Body of pancreas (tissue), 4 donors: ENCODE data around the gene TMEM269.

Experiments used
- POLR2A ChIP-seq, 3 donors: fragments of 450-650 bp; IDR thresholded peaks; one replicate each; pipeline ENCODE4 v1.6.1; 2016; ENCODE audit warnings: antibody characterized with exemption in 3 of 3, mild to moderate bottlenecking in 2 of 3
- TF ChIP-seq, protein P1 (sequence below), 7 experiments: fragments of 450-650 bp in 4 of 7; fragments of 200-600 bp in 3 of 7; sonication (generic) in 3 of 7; IDR thresholded peaks; one replicate each; pipeline ENCODE4 v1.5.1; 2016 to 2019; ENCODE audit warnings: antibody characterized with exemption in 7 of 7

DNA sequence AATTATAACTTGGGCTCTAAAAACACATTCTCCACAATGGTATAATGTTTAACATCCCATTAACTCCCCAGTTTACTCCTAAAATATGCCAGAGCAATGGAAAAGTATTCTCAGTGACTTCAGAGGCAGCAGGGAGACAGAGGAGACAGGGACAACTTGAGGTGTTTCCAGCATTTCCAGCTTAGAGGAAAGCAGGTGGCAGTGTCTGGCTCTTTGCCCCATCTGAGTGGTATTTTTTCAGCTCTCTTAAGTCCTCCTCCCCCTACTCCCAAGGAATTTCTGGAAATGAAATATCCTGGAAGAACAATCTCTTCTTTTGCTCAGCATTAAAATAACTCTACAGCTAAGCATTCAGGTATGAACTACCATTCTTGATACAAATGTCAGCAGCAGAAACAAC, 21.4 kb downstream of the TMEM269 start:
- TF ChIP-seq, protein P1, sequence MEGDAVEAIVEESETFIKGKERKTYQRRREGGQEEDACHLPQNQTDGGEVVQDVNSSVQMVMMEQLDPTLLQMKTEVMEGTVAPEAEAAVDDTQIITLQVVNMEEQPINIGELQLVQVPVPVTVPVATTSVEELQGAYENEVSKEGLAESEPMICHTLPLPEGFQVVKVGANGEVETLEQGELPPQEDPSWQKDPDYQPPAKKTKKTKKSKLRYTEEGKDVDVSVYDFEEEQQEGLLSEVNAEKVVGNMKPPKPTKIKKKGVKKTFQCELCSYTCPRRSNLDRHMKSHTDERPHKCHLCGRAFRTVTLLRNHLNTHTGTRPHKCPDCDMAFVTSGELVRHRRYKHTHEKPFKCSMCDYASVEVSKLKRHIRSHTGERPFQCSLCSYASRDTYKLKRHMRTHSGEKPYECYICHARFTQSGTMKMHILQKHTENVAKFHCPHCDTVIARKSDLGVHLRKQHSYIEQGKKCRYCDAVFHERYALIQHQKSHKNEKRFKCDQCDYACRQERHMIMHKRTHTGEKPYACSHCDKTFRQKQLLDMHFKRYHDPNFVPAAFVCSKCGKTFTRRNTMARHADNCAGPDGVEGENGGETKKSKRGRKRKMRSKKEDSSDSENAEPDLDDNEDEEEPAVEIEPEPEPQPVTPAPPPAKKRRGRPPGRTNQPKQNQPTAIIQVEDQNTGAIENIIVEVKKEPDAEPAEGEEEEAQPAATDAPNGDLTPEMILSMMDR (IDR thresholded peaks at IDR 0.05): no peak
- TF ChIP-seq POLR2A (IDR thresholded peaks at IDR 0.05): no peak
